HEK293 (cell line): ENCODE data around the gene SQSTM1.

Source experiments
- CTCF ChIA-PET: fragments of 350-600 bp; formaldehyde crosslinking; extraction: SDS; loops from one replicate; lab custom pipeline; 2021; ENCODE audit warnings: antibody characterized with exemption; lab: Yijun Ruan, JAX
- POLR2A ChIA-PET: fragments of 300-600 bp; formaldehyde crosslinking; extraction: SDS; loops from one replicate; lab custom pipeline; 2020; ENCODE audit warnings: antibody characterized with exemption, inconsistent platforms; lab: Yijun Ruan, JAX
- H3K27ac ChIP-seq: fragments of 200-500 bp; sonication (Bioruptor generic); 2 replicates; pipeline ENCODE4 v1.5.1; 2014; ENCODE audit warnings: low read depth, low read length, control low read depth, inconsistent platforms; ENCODE audit errors: extremely low read depth
- H3K36me3 ChIP-seq, 2 experiments: fragments of 200-500 bp in 1 of 2; sonication (Bioruptor generic) in 1 of 2; 1 replicate in 1 of 2; 2 replicates in 1 of 2; pipeline ENCODE4 v1.5.1; 2014 to 2017; ENCODE audit warnings: inconsistent platforms in 2 of 2, low read length in 2 of 2; ENCODE audit not compliant: control insufficient read depth in 2 of 2, insufficient read depth in 1 of 2
- H3K4me1 ChIP-seq: fragments of 200-500 bp; sonication (Bioruptor generic); 2 replicates; pipeline ENCODE4 v1.5.1; 2014; ENCODE audit warnings: mild to moderate bottlenecking, low read length, inconsistent platforms; ENCODE audit not compliant: control insufficient read depth, insufficient read depth
- H3K4me3 ChIP-seq: 2 replicates; pipeline ENCODE4 v1.5.1; 2011; ENCODE audit warnings: low read depth, mild to moderate bottlenecking, control low read depth, low read length, moderate library complexity
- H3K9me3 ChIP-seq: fragments of 200-500 bp; sonication (Bioruptor generic); 2 replicates; pipeline ENCODE4 v1.5.1; 2014; ENCODE audit warnings: low read depth, low read length, inconsistent platforms; ENCODE audit not compliant: control insufficient read depth, insufficient read depth
- GFI1B ChIP-seq: fragments of 450-650 bp; formaldehyde crosslinking; IDR thresholded peaks from 2 replicates; pipeline ENCODE4 v1.5.1; 2016; ENCODE audit warnings: missing biosample characterization, missing genetic modification characterization
- KLF17 ChIP-seq: fragments of 450-650 bp; formaldehyde crosslinking; IDR thresholded peaks from 2 replicates; pipeline ENCODE4 v1.5.1; 2016; ENCODE audit warnings: missing biosample characterization, missing genetic modification characterization
- KLF7 ChIP-seq: fragments of 450-650 bp; formaldehyde crosslinking; IDR thresholded peaks from 2 replicates; pipeline ENCODE4 v1.5.1; 2016; ENCODE audit warnings: missing biosample characterization, missing genetic modification characterization, borderline replicate concordance
- PRDM2 ChIP-seq: fragments of 450-650 bp; formaldehyde crosslinking; IDR thresholded peaks from 2 replicates; pipeline ENCODE4 v1.5.1; 2016; ENCODE audit warnings: missing biosample characterization, missing genetic modification characterization, borderline replicate concordance
- YY1 ChIP-seq: fragments of 450-650 bp; formaldehyde crosslinking; IDR thresholded peaks from 2 replicates; pipeline ENCODE4 v1.5.1; 2018; ENCODE audit warnings: missing biosample characterization, missing genetic modification characterization
- ZBTB1 ChIP-seq: fragments of 450-650 bp; formaldehyde crosslinking; IDR thresholded peaks from 2 replicates; pipeline ENCODE4 v1.5.1; 2016; ENCODE audit warnings: missing biosample characterization, missing genetic modification characterization
- ZBTB8A ChIP-seq: fragments of 450-650 bp; formaldehyde crosslinking; IDR thresholded peaks from 2 replicates; pipeline ENCODE4 v1.5.1; 2016; ENCODE audit warnings: missing biosample characterization, missing genetic modification characterization
- ZNF114 ChIP-seq: fragments of 450-650 bp; formaldehyde crosslinking; IDR thresholded peaks from 2 replicates; pipeline ENCODE4 v1.5.0; 2017; ENCODE audit warnings: missing biosample characterization, missing genetic modification characterization
- ZNF169 ChIP-seq: fragments of 450-650 bp; formaldehyde crosslinking; IDR thresholded peaks from 2 replicates; pipeline ENCODE4 v1.5.1; 2016; ENCODE audit warnings: missing biosample characterization, missing genetic modification characterization
- ZNF280C ChIP-seq: fragments of 450-650 bp; formaldehyde crosslinking; IDR thresholded peaks from 2 replicates; pipeline ENCODE4 v1.5.1; 2016; ENCODE audit warnings: missing biosample characterization, missing genetic modification characterization
- ZNF292 ChIP-seq: fragments of 450-650 bp; formaldehyde crosslinking; IDR thresholded peaks from 2 replicates; pipeline ENCODE4 v1.5.1; 2016; ENCODE audit warnings: low read depth, missing biosample characterization, missing genetic modification characterization, borderline replicate concordance
- ZNF350 ChIP-seq: fragments of 450-650 bp; formaldehyde crosslinking; IDR thresholded peaks from 2 replicates; pipeline ENCODE4 v1.5.0; 2017; ENCODE audit warnings: missing biosample characterization, mild to moderate bottlenecking, missing genetic modification characterization
- ZNF354C ChIP-seq: fragments of 450-650 bp; formaldehyde crosslinking; IDR thresholded peaks from 2 replicates; pipeline ENCODE4 v1.5.1; 2016; ENCODE audit warnings: missing biosample characterization, missing genetic modification characterization, low read depth, borderline replicate concordance
- ZNF488 ChIP-seq: fragments of 450-650 bp; formaldehyde crosslinking; IDR thresholded peaks from 2 replicates; pipeline ENCODE4 v1.5.1; 2016; ENCODE audit warnings: missing biosample characterization, missing genetic modification characterization
- ZNF510 ChIP-seq: fragments of 450-650 bp; formaldehyde crosslinking; IDR thresholded peaks from 2 replicates; pipeline ENCODE4 v1.5.1; 2018; ENCODE audit warnings: mild to moderate bottlenecking, missing genetic modification characterization, missing biosample characterization; ENCODE audit not compliant: insufficient replicate concordance
- ZNF596 ChIP-seq: fragments of 450-650 bp; IDR thresholded peaks from 2 replicates; pipeline ENCODE4 v1.5.0; 2018; ENCODE audit warnings: missing biosample characterization, mild to moderate bottlenecking, missing genetic modification characterization, moderate library complexity
- ZNF645 ChIP-seq: fragments of 450-650 bp; formaldehyde crosslinking; IDR thresholded peaks from 2 replicates; pipeline ENCODE4; 2016; ENCODE audit warnings: missing biosample characterization, missing genetic modification characterization
- ZNF692 ChIP-seq: fragments of 450-650 bp; formaldehyde crosslinking; IDR thresholded peaks from 2 replicates; pipeline ENCODE4 v1.5.1; 2016; ENCODE audit warnings: missing biosample characterization, missing genetic modification characterization
- ZNF747 ChIP-seq: fragments of 450-650 bp; formaldehyde crosslinking; IDR thresholded peaks from 2 replicates; pipeline ENCODE4 v1.5.1; 2016; ENCODE audit warnings: missing biosample characterization, missing genetic modification characterization
- ZNF768 ChIP-seq: fragments of 450-650 bp; formaldehyde crosslinking; IDR thresholded peaks from 2 replicates; pipeline ENCODE4 v1.5.1; 2018; ENCODE audit warnings: missing biosample characterization, mild to moderate bottlenecking, missing genetic modification characterization

The SQSTM1 gene

GRCh38 chr5:179781846-179782245 is 38.9 kb upstream of the SQSTM1 start:
- Histone ChIP-seq H3K36me3 (peaks cover 4 to 36% of the 10 kb centered on the region in 2 experiments; a peak in 2 of 3 replicates), H3K9me3 (no peaks in the 10 kb centered on the region), H3K27ac (no peak overlapping the region), H3K4me1 (no peaks in the 10 kb centered on the region), H3K4me3 (no peak overlapping the region)
- ChIA-PET POLR2A (no interaction called here), CTCF (interaction anchor here (0.9 kb wide), 1 partner anchor 14 kb away, joined by 3 read pairs; no protein-coding TSS in a partner anchor)
- no peak for TF ChIP-seq KLF17
- no peak for TF ChIP-seq ZNF280C (tag by site-specific recombination)
- no peak for TF ChIP-seq ZNF747 (tag by site-specific recombination)
- TF ChIP-seq KLF7 (tag by site-specific recombination), result no peak
- no peak for TF ChIP-seq ZNF510 (tag by site-specific recombination)
- no peak for TF ChIP-seq ZNF169 (tag by site-specific recombination)
- no peak for TF ChIP-seq ZNF645
- TF ChIP-seq ZNF350 (tag by site-specific recombination), result no peak
- no peak for TF ChIP-seq PRDM2 (tag by site-specific recombination)
- no peak for TF ChIP-seq ZNF488
- no peak for TF ChIP-seq ZBTB8A (tag by site-specific recombination)
- TF ChIP-seq YY1, result no peak
- no peak for TF ChIP-seq ZNF768 (tag by site-specific recombination)
- no peak for TF ChIP-seq ZNF596 (tag by site-specific recombination)
- TF ChIP-seq GFI1B (tag by site-specific recombination), result no peak
- TF ChIP-seq ZNF292 (tag by site-specific recombination), result no peak
- TF ChIP-seq ZBTB1, result no peak
- no peak for TF ChIP-seq ZNF692
- TF ChIP-seq ZNF114 (tag by site-specific recombination), result no peak
- no peak for TF ChIP-seq ZNF354C (tag by site-specific recombination)
